Transverse colon (tissue), 1 donor: ENCODE results near the gene FBN2.
"Not testable (repeated sequence)": the region's sequence is repeated elsewhere in the genome, so short reads cannot be mapped to it uniquely, and the experiment has no call there.

ENCODE experiments used
- EP300 ChIP-seq: sonication (generic); formaldehyde crosslinking; IDR thresholded peaks from one replicate; pipeline ENCODE4 v1.6.1; 2017; ENCODE audit warnings: antibody characterized with exemption, low read depth
- POLR2A ChIP-seq: fragments of 450-650 bp; IDR thresholded peaks from one replicate; pipeline ENCODE4 v1.6.1; 2016; ENCODE audit warnings: antibody characterized with exemption, mild to moderate bottlenecking, moderate library complexity

- not testable (repeated sequence) for TF ChIP-seq POLR2A, EP300
These were observed 34.3 kb downstream of the FBN2 start for GRCh38 chr5:128503727-128504126.
